Body of pancreas (tissue), 4 donors: ENCODE measurements around the gene TMEM242. TPM values are rescaled to one million over a fixed set of nuclear protein-coding genes. Genes with fewer than 3 reads are reported as not detected.

Experiments used
- ATAC-seq: fragments of 150-250 bp; one replicate; pipeline ENCODE4 v1.9.1; 2016
- DNase-seq, 4 donors: peaks; one replicate each; pipeline ENCODE4 v3.0.0-alpha.2; 2019
- H3K27ac ChIP-seq, 4 donors: fragments of 200-600 bp; sonication (generic); 1 replicate in 3 of 4; 2 replicates in 1 of 4; pipeline versions ENCODE4 v1.5.1 to v1.6.1; 2016 to 2019; ENCODE audit warnings: mild to moderate bottlenecking in 1 of 4, mixed read lengths in 1 of 4, moderate library complexity in 1 of 4
- H3K27me3 ChIP-seq, 2 donors: fragments of 200-600 bp; sonication (generic); one replicate each; pipeline ENCODE4 v1.6.0; 2016; ENCODE audit warnings: mild to moderate bottlenecking in 1 of 2
- H3K36me3 ChIP-seq, 2 donors: fragments of 200-600 bp; sonication (generic); replicated peaks in 1 of 2; 2 replicates each; pipeline ENCODE4 v1.5.1; 2016; ENCODE audit warnings: low read depth in 2 of 2; ENCODE audit not compliant: insufficient read depth in 1 of 2
- H3K4me1 ChIP-seq: fragments of 200-600 bp; sonication (generic); one replicate; pipeline ENCODE4 v1.6.0; 2016
- H3K4me3 ChIP-seq, 2 donors: fragments of 200-600 bp; sonication (generic); 1 replicate in 1 of 2; 2 replicates in 1 of 2; pipeline ENCODE4 v1.5.1; 2016 to 2019
- H3K9me3 ChIP-seq, 3 donors: fragments of 200-600 bp; sonication (generic); 1 replicate in 2 of 3; 2 replicates in 1 of 3; pipeline ENCODE4 v1.5.1; 2016
- POLR2A ChIP-seq, 3 donors: fragments of 450-650 bp; IDR thresholded peaks; one replicate each; pipeline ENCODE4 v1.6.1; 2016; ENCODE audit warnings: antibody characterized with exemption in 3 of 3, mild to moderate bottlenecking in 2 of 3
- WGBS, 2 donors: methylation state at CpG; one replicate each; pipeline ENCODE4 v1.1.5; 2017; 5-methylcytosine and 5-hydroxymethylcytosine counted together
- intact Hi-C: fragments of 100-400 bp; cut with DNase I; formaldehyde crosslinking; loops from one replicate; pipeline ENCODE4 v1.15.1; 2023
- total RNA-seq, 2 donors: library from RNA; depleted of rRNA; stranded (reverse); fragments of >200 nt; gene quantifications; one replicate each; pipeline ENCODE4 v1.1.0, GENCODE V29; 2016
- TF ChIP-seq, protein P1 (sequence below), 7 experiments: fragments of 450-650 bp in 4 of 7; fragments of 200-600 bp in 3 of 7; sonication (generic) in 3 of 7; IDR thresholded peaks; one replicate each; pipeline ENCODE4 v1.5.1; 2016 to 2019; ENCODE audit warnings: antibody characterized with exemption in 7 of 7

TMEM242 gene
- total RNA-seq, 2 donors from 2014 or later = 1.6 to 6.2 TPM

DNA sequence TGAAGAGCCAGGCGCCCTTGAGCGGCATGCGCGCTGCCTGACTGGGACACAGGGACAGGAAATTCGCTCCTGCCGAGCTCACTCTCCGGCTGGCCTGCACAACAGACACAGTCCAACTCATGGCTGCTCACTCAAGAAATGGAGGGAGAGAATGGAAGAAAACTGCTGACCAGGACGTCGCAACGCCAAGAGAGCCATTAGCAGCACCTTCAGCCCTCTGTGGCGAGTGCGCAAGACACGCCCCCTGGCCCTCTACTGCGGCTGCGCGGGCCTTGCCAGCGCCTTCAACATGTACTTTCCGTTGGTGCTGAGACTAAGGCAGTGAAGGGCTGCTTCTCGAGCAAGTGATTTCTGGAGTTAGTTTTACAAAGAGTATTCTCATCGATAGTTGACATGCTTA, 23.3 kb downstream of the TMEM242 start:
- Histone ChIP-seq H3K4me1 (peaks cover 5% of the 10 kb centered on the region), H3K27ac (no peak overlapping the region), H3K9me3 (no peaks in the 10 kb centered on the region), H3K36me3 (no peaks in the 10 kb centered on the region), H3K4me3 (no peak overlapping the region), H3K27me3 (no peaks in the 10 kb centered on the region)
- no peak for ATAC-seq
- intact Hi-C loops = no loop called here
- TF ChIP-seq POLR2A (IDR thresholded peaks at IDR 0.05) = no peak
- TF ChIP-seq, protein P1, sequence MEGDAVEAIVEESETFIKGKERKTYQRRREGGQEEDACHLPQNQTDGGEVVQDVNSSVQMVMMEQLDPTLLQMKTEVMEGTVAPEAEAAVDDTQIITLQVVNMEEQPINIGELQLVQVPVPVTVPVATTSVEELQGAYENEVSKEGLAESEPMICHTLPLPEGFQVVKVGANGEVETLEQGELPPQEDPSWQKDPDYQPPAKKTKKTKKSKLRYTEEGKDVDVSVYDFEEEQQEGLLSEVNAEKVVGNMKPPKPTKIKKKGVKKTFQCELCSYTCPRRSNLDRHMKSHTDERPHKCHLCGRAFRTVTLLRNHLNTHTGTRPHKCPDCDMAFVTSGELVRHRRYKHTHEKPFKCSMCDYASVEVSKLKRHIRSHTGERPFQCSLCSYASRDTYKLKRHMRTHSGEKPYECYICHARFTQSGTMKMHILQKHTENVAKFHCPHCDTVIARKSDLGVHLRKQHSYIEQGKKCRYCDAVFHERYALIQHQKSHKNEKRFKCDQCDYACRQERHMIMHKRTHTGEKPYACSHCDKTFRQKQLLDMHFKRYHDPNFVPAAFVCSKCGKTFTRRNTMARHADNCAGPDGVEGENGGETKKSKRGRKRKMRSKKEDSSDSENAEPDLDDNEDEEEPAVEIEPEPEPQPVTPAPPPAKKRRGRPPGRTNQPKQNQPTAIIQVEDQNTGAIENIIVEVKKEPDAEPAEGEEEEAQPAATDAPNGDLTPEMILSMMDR (IDR thresholded peaks at IDR 0.05) = no peak
- DNase-seq = no peak
- 96 to 98% methylated on average over 17 to 20 of the region's 20 CpGs for WGBS, 2 donors

DNA sequence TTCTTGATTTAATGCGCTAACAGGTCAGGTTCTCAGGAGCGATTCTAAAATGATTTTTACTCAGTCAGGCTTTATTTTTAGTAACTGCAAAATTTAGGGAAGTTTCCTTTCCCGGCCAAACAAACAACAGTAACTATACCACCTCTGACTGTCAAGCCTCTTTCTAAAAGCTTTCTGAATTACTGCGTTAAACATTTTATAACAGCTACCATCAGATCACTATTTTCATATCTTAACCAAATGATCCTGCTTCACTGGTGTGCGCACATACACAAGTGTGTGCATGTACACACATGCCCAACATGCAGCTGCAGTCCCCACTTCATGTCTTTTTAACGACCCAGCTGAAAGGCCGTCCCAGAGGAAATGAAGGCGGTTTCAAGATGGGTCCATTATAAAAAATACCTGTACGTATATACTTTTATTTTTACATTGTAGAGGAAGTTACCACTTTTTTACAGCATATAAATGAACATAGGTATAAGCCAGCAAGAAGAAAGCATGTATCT, 25.0 kb downstream of the TMEM242 start:
- no peaks in the 10 kb centered on the region for H3K36me3 ChIP-seq
- no peak overlapping the region for H3K27ac ChIP-seq
- ATAC-seq (no peak), DNase-seq (no peak)
- H3K27me3 ChIP-seq = no peaks in the 10 kb centered on the region
- intact Hi-C loops = no loop called here
- H3K4me3 ChIP-seq = no peak overlapping the region
- TF ChIP-seq POLR2A (IDR thresholded peaks at IDR 0.05) = no peak
- TF ChIP-seq, protein P1 (IDR thresholded peaks at IDR 0.05) = no peak
- no peaks in the 10 kb centered on the region for H3K9me3 ChIP-seq
- WGBS, 2 donors = 73 to 87% methylated on average over 9 of the region's 9 CpGs
- no peaks in the 10 kb centered on the region for H3K4me1 ChIP-seq

DNA sequence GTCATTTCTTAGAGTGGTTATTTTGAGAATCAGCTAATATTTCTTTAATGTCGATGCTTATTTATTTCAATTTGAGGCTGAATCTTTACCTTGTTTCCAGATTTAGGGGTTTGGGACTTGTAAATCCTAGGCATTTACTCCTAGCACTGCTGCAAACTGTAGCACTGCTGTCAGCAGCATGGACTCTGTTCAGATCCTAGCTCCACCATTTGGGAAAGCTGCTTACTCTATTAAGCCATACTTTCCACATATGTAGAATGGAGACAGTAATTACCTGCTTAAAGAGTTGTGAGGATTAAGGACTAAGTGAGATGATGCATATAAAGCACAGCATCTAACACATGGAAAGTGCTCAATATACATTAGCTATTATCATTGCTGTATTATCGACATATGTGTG, 28.7 kb downstream of the TMEM242 start:
- no peak for DNase-seq
- peaks cover 0 to 5% of the 10 kb centered on the region in 2 donors for H3K36me3 ChIP-seq
- WGBS, 2 donors = 98 to 100% methylated on average over 2 of the region's 2 CpGs
- TF ChIP-seq, protein P1 (IDR thresholded peaks at IDR 0.05) = no peak
- no peak for TF ChIP-seq POLR2A (IDR thresholded peaks at IDR 0.05)
- no peaks in the 10 kb centered on the region for H3K4me1 ChIP-seq
- H3K4me3 ChIP-seq = no peak overlapping the region
- no peaks in the 10 kb centered on the region for H3K27me3 ChIP-seq
- intact Hi-C loops = no loop called here
- H3K9me3 ChIP-seq = no peaks in the 10 kb centered on the region
- no peak for ATAC-seq
- no peak overlapping the region for H3K27ac ChIP-seq

DNA sequence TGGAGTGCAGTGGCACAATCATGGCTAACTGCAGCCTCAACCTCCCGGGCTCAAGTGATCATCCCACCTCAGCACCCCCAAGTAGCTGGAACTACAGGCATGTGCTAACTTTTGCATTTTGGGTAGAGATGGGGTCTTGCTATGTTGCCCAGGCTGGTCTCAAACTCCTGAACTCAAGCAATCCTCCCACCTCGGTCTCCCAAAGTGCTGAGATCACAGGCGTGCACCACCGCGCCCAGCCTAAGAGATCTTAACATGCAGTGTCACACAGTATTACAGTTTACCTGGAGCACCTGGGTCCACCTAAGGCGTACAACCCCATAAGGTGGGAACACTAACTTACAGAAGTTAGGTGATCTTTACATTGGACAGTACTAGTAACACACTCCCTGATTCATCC, 29.5 kb downstream of the TMEM242 start:
- Histone ChIP-seq H3K36me3 (peaks cover 0 to 5% of the 10 kb centered on the region in 2 donors), H3K4me3 (no peak overlapping the region), H3K9me3 (no peaks in the 10 kb centered on the region), H3K27ac (no peak overlapping the region), H3K4me1 (no peaks in the 10 kb centered on the region), H3K27me3 (no peaks in the 10 kb centered on the region)
- TF ChIP-seq POLR2A (IDR thresholded peaks at IDR 0.05) = no peak
- TF ChIP-seq, protein P1 (IDR thresholded peaks at IDR 0.05) = no peak
- no peak for DNase-seq
- WGBS, 2 donors = 91 to 98% methylated on average over 6 of the region's 6 CpGs
- intact Hi-C loops = no loop called here
- no peak for ATAC-seq

DNA sequence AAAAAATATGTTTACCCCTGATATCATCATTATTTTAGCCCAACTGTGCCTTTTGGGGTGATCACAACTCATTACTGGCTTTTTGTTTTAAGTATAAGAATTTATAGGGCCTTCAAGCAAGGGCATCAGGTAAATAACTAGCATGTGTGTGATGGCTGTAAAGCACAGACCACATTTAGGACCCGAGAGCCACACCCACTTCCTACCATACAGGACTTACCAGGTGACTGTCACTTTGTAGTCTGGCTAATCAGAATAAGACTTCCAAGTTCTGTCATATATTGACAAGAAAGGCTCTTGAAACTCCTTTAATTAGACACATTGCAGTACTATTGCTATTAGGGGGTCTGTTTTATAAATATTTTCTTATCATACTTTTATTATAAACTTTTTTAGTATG, 31.1 kb downstream of the TMEM242 start:
- 92 to 96% methylated on average over 1 of the region's 1 CpG for WGBS, 2 donors
- no peak for ATAC-seq
- Histone ChIP-seq H3K27me3 (no peaks in the 10 kb centered on the region), H3K4me3 (no peak overlapping the region), H3K4me1 (no peaks in the 10 kb centered on the region), H3K27ac (no peak overlapping the region), H3K36me3 (peaks cover 0 to 5% of the 10 kb centered on the region in 2 donors), H3K9me3 (no peaks in the 10 kb centered on the region)
- no peak for TF ChIP-seq POLR2A (IDR thresholded peaks at IDR 0.05)
- TF ChIP-seq, protein P1 (IDR thresholded peaks at IDR 0.05) = no peak
- no peak for DNase-seq
- intact Hi-C loops = no loop called here
